Glutamatergic neuron (in vitro differentiated cells): Measurements from ENCODE around the gene ACACB. TPM values are rescaled to one million over a fixed set of nuclear protein-coding genes. Genes with fewer than 3 reads are reported as not detected.

Experiments
- DNase-seq: peaks from one replicate; pipeline ENCODE4 v3.0.0; 2022
- H3K27ac Mint-ChIP-seq: one replicate; pipeline ENCODE4 v1.8.0; 2020; ENCODE audit warnings: mild to moderate bottlenecking, mixed read lengths, inconsistent platforms; ENCODE audit not compliant: unreplicated experiment
- H3K27me3 Mint-ChIP-seq: one replicate; pipeline ENCODE4 v1.8.0; 2020; ENCODE audit warnings: mild to moderate bottlenecking, moderate library complexity, mixed read lengths, inconsistent platforms; ENCODE audit not compliant: unreplicated experiment
- H3K36me3 Mint-ChIP-seq: one replicate; pipeline ENCODE4 v1.8.0; 2020; ENCODE audit warnings: mild to moderate bottlenecking, mixed read lengths, inconsistent platforms; ENCODE audit not compliant: unreplicated experiment
- H3K4me1 Mint-ChIP-seq: one replicate; pipeline ENCODE4 v1.8.0; 2020; ENCODE audit warnings: mild to moderate bottlenecking, low read depth, mixed read lengths, inconsistent platforms; ENCODE audit not compliant: unreplicated experiment
- H3K4me3 Mint-ChIP-seq: one replicate; pipeline ENCODE4 v1.8.0; 2020; ENCODE audit warnings: mild to moderate bottlenecking, mixed read lengths, inconsistent platforms; ENCODE audit not compliant: unreplicated experiment
- H3K9me3 Mint-ChIP-seq: one replicate; pipeline ENCODE4 v1.8.0; 2020; ENCODE audit warnings: mild to moderate bottlenecking, moderate library complexity, mixed read lengths, inconsistent platforms; ENCODE audit not compliant: unreplicated experiment
- total RNA-seq: library from RNA; stranded (reverse); fragmentation: NEBNext Ultra II Directional; extraction: Animal tissue kit (Norgen Biotek cat#: 25700); gene quantifications from one replicate; pipeline ENCODE4 v1.2.1, GENCODE V29; 2021; ENCODE audit not compliant: unreplicated experiment
- TF ChIP-seq, protein P1 (sequence below): fragments of 200-600 bp; sonication (generic); IDR thresholded peaks from one replicate; pipeline ENCODE4 v1.5.0; 2021; ENCODE audit not compliant: partially characterized antibody, unreplicated experiment

The ACACB gene
- total RNA-seq, 1 donor from 2014 or later: 3.8 TPM

- Mint-ChIP-seq H3K36me3 (no peaks in the 10 kb centered on the region), H3K27ac (no peak overlapping the region), H3K9me3 (no peaks in the 10 kb centered on the region), H3K27me3 (peaks cover 3% of the 10 kb centered on the region), H3K4me3 (no peak overlapping the region), H3K4me1 (no peaks in the 10 kb centered on the region)
- no peak for DNase-seq
- TF ChIP-seq, protein P1, sequence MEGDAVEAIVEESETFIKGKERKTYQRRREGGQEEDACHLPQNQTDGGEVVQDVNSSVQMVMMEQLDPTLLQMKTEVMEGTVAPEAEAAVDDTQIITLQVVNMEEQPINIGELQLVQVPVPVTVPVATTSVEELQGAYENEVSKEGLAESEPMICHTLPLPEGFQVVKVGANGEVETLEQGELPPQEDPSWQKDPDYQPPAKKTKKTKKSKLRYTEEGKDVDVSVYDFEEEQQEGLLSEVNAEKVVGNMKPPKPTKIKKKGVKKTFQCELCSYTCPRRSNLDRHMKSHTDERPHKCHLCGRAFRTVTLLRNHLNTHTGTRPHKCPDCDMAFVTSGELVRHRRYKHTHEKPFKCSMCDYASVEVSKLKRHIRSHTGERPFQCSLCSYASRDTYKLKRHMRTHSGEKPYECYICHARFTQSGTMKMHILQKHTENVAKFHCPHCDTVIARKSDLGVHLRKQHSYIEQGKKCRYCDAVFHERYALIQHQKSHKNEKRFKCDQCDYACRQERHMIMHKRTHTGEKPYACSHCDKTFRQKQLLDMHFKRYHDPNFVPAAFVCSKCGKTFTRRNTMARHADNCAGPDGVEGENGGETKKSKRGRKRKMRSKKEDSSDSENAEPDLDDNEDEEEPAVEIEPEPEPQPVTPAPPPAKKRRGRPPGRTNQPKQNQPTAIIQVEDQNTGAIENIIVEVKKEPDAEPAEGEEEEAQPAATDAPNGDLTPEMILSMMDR: no peak
Observed at GRCh38 chr12:109147954-109148353, 31.6 kb downstream of the ACACB start.

- Mint-ChIP-seq H3K27ac (no peak overlapping the region), H3K4me3 (no peak overlapping the region), H3K27me3 (peaks cover 3% of the 10 kb centered on the region), H3K9me3 (peaks cover 2% of the 10 kb centered on the region), H3K4me1 (no peaks in the 10 kb centered on the region), H3K36me3 (no peaks in the 10 kb centered on the region)
- TF ChIP-seq, protein P1: no peak
- no peak for DNase-seq
Observed at GRCh38 chr12:109150124-109150640, 33.8 kb downstream of the ACACB start.

DNA sequence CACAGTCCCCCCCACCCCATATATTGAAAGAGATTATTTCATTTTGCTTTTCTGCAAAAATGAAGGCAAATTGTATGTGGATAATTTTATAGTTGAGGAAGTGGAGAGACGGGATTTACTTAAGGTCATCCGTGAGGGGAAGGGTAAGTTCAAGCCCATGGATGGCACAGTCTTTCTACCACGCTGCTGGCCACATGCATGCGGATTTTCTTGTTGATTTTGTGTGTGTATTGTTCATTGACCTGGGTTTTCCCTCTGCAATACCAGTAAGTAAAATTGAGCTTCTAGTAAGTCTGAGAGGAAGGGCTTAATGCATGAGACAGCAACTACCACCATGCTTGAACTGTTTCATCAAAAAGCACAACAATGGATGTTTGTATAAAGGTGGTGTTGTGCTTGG lies 35.1 kb downstream of the ACACB start:
- DNase-seq: no peak
- TF ChIP-seq, protein P1: no peak
- Mint-ChIP-seq H3K36me3 (no peaks in the 10 kb centered on the region), H3K9me3 (peaks cover 2% of the 10 kb centered on the region), H3K4me1 (no peaks in the 10 kb centered on the region), H3K4me3 (no peak overlapping the region), H3K27ac (no peak overlapping the region), H3K27me3 (peaks cover 3% of the 10 kb centered on the region)

GRCh38 chr12:109153821-109154441 lies 37.5 kb downstream of the ACACB start:
- no peak for DNase-seq
- H3K9me3 Mint-ChIP-seq: peaks cover 2% of the 10 kb centered on the region
- H3K36me3 Mint-ChIP-seq: no peaks in the 10 kb centered on the region
- H3K4me1 Mint-ChIP-seq: no peaks in the 10 kb centered on the region
- H3K27ac Mint-ChIP-seq: no peak overlapping the region
- H3K27me3 Mint-ChIP-seq: peaks cover 6% of the 10 kb centered on the region
- TF ChIP-seq, protein P1: no peak
- peak overlapping the region; percentile 94 for H3K4me3 Mint-ChIP-seq
